Colonic mucosa (tissue), 4 donors: Measurements from ENCODE around the gene MS4A15. TPM values are rescaled to one million over a fixed set of nuclear protein-coding genes. Genes with fewer than 3 reads are reported as not detected.

Experiments
- DNase-seq: peaks from one replicate; pipeline ENCODE4 v3.0.0-alpha.2; 2020
- H3K27ac ChIP-seq: fragments of 200-600 bp; one replicate; pipeline ENCODE4 v1.8.0; 2021
- H3K27me3 ChIP-seq: fragments of 200-600 bp; one replicate; pipeline ENCODE4 v1.8.0; 2021
- H3K36me3 ChIP-seq: fragments of 200-600 bp; one replicate; pipeline ENCODE4 v1.8.0; 2021
- H3K4me1 ChIP-seq: fragments of 200-600 bp; one replicate; pipeline ENCODE4 v1.8.0; 2021; ENCODE audit warnings: mild to moderate bottlenecking
- H3K4me3 ChIP-seq: fragments of 200-600 bp; one replicate; pipeline ENCODE4 v1.8.0; 2021
- H3K9ac ChIP-seq, 2 donors: one replicate each; pipeline ENCODE4 v1.7.0; 2013; ENCODE audit warnings: control low read depth in 2 of 2, low read depth in 2 of 2, low read length in 2 of 2
- H3K9me3 ChIP-seq: fragments of 200-600 bp; one replicate; pipeline ENCODE4 v1.8.0; 2021
- intact Hi-C: fragments of 100-400 bp; cut with DNase I; formaldehyde crosslinking; loops from one replicate; pipeline ENCODE4 v1.14.1; 2022
- total RNA-seq, 2 donors: library from RNA; stranded (reverse); fragmentation: NEBNext Ultra II Directional in 1 of 2; extraction: Animal tissue kit (Norgen Biotek cat#: 25700) in 1 of 2; gene quantifications; one replicate each; pipeline ENCODE4 v1.2.1, GENCODE V29; 2021
- TF ChIP-seq, protein P1 (sequence below): fragments of 200-600 bp; IDR thresholded peaks from one replicate; pipeline ENCODE4 v1.8.0; 2022; ENCODE audit warnings: antibody characterized with exemption, mild to moderate bottlenecking
- donor health status: healthy.
- donor health status: DM: no; HTN: no; CAD: no.
- donor health status: DM: no; HTN: no; CAD: no.

Gene MS4A15
- total RNA-seq, 2 donors from 2014 or later = 0.13 TPM; not detected in 1

DNA sequence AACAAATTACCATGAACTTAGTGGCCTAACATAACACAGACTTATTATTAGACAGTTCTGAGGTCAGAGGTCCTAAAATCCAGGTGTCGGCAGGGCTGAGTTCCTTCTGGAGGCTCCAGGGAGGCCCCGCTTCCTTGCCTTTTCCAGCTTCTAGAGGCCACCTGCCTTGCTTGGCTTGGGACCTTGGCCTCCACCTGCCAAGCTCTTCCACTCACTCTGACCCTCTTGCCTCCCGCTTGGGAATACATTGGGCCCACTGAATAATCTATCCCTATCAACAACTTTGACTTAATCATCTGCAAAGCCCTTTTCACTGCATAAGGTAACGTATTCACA lies 25.3 kb downstream of the MS4A15 start:
- DNase-seq = no peak
- TF ChIP-seq, protein P1, sequence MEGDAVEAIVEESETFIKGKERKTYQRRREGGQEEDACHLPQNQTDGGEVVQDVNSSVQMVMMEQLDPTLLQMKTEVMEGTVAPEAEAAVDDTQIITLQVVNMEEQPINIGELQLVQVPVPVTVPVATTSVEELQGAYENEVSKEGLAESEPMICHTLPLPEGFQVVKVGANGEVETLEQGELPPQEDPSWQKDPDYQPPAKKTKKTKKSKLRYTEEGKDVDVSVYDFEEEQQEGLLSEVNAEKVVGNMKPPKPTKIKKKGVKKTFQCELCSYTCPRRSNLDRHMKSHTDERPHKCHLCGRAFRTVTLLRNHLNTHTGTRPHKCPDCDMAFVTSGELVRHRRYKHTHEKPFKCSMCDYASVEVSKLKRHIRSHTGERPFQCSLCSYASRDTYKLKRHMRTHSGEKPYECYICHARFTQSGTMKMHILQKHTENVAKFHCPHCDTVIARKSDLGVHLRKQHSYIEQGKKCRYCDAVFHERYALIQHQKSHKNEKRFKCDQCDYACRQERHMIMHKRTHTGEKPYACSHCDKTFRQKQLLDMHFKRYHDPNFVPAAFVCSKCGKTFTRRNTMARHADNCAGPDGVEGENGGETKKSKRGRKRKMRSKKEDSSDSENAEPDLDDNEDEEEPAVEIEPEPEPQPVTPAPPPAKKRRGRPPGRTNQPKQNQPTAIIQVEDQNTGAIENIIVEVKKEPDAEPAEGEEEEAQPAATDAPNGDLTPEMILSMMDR = no peak
- no peaks in the 10 kb centered on the region for H3K9me3 ChIP-seq
- H3K27me3 ChIP-seq = no peaks in the 10 kb centered on the region
- no peaks in the 10 kb centered on the region for H3K4me1 ChIP-seq
- intact Hi-C loops = no loop called here
- H3K4me3 ChIP-seq = no peak overlapping the region
- no peak overlapping the region for H3K27ac ChIP-seq
- no peak overlapping the region for H3K9ac ChIP-seq
- no peaks in the 10 kb centered on the region for H3K36me3 ChIP-seq

DNA sequence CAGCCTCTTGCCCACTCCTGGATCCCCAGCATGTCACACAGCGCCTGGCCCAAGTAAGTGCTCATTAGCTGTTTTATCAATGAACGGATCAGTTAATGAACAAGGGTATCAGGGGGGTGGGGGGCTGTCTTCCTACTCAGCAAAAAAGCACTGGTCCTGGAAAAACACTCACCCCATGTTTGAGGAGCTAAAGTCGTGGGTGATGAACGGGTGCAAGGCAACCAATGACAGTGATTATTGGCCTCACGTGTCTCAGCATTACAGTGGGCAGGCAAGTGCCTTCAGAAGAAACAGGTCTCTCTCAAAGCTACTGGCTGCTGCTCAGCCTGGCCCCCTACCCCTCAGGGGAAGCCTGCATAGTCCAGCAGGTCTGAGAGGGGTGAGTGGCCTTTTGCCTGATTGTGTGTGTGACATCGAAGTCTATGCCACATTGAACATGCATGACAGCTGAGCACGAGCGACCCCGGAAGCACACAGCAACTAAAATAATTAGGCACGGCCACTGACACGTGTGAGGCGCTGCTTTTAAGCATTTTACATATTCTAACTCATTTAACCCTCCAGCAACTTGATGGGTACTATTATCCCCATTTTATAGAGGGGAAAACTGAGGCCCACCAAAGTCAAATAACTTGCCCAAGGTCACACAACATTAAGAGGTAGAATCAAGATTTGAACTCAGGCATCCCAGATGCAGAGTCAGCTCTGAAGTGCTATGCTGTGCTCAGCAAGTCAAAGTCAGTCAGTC lies 25.9 kb downstream of the MS4A15 start:
- Histone ChIP-seq H3K4me1 (no peaks in the 10 kb centered on the region), H3K27ac (no peak overlapping the region), H3K4me3 (no peak overlapping the region), H3K9ac (no peak overlapping the region), H3K36me3 (no peaks in the 10 kb centered on the region), H3K27me3 (no peaks in the 10 kb centered on the region), H3K9me3 (no peaks in the 10 kb centered on the region)
- intact Hi-C loops = no loop called here
- TF ChIP-seq, protein P1 = no peak
- no peak for DNase-seq

DNA sequence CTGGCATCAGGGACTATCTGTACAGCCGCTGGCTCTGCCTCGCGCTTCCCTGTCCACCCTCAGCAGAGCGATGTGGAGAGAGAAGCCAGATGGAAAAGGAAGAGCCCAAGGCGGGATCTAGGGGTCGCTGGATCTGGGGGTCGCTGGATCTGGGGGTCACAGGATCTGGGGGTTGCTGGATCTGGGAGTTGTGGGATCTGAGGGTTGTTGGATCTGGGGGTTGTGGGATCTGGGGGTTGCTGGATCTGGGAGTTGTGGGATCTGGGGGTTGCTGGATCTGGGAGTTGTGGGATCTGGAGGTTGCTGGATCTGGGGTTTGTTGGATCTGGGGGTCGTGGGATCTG lies 26.4 kb downstream of the MS4A15 start:
- H3K4me1 ChIP-seq = no peaks in the 10 kb centered on the region
- DNase-seq = no peak
- no peak overlapping the region for H3K4me3 ChIP-seq
- TF ChIP-seq, protein P1 = no peak
- no peaks in the 10 kb centered on the region for H3K9me3 ChIP-seq
- H3K27me3 ChIP-seq = no peaks in the 10 kb centered on the region
- no peak overlapping the region for H3K9ac ChIP-seq
- H3K36me3 ChIP-seq = no peaks in the 10 kb centered on the region
- H3K27ac ChIP-seq = no peak overlapping the region
- intact Hi-C loops = no loop called here

DNA sequence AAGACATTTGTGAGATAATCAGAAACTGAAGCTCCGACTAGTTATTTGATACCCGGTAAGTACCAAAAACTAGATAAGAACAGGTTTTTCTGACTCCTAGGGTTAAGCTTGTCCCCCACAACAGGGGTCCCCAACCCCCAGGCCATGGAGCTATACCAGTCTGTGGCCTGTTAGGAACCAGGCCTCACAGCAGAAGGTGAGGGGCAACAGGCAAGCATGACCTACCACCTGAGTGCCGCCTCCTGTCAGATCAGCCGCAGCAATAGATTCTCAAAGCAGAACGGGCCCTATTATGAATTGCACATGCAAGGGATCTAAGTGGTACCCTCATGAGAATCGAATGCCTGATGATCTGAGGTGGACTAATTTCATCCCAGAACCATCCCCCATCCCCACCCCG lies 27.2 kb downstream of the MS4A15 start:
- H3K27me3 ChIP-seq = no peaks in the 10 kb centered on the region
- no peaks in the 10 kb centered on the region for H3K4me1 ChIP-seq
- H3K9ac ChIP-seq = no peak overlapping the region
- no peak overlapping the region for H3K27ac ChIP-seq
- H3K36me3 ChIP-seq = no peaks in the 10 kb centered on the region
- H3K4me3 ChIP-seq = no peak overlapping the region
- TF ChIP-seq, protein P1 = no peak
- no peaks in the 10 kb centered on the region for H3K9me3 ChIP-seq
- intact Hi-C loops = no loop called here
- DNase-seq = no peak

DNA sequence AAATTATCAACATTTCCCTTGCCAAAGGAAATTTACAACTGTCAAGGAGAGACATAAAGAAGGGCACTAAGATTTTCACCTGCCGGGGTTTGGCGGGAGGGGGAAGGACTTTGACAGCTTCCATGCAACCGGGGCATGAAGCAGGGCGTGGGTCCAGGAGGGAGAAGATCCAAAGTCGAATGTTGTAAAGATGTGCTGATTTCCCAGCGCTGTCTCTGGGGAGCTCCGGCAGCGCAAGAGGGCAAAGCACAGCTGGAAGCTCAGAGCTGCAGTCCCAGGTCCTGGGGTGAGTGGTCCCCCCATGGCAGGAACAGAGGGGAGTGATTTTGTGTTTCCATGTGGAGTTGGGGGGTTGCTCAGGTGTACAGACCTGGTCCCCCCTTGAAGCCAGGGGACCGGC lies 28.5 kb downstream of the MS4A15 start, which contains the start of gene MS4A10:
Gene MS4A10 (plus strand): TSS at position 198 of the 400 bp plus-strand sequence. CDS start 5,003 bp downstream, outside the sequence.
- H3K27ac ChIP-seq = no peak within 1 kb of the TSS
- H3K36me3 ChIP-seq = no peaks in the 10 kb centered on the region
- no peaks in the 10 kb centered on the region for H3K9me3 ChIP-seq
- H3K4me3 ChIP-seq = no peak within 1 kb of the TSS
- peak; percentile 44 for DNase-seq
- no peak within 1 kb of the TSS for H3K9ac ChIP-seq
- H3K27me3 ChIP-seq = no peaks in the 10 kb centered on the region
- TF ChIP-seq, protein P1 = no peak
- intact Hi-C loops = no loop called here
- no peaks in the 10 kb centered on the region for H3K4me1 ChIP-seq
